Measurements from ENCODE around the gene ARFIP1. TPM values are rescaled to one million over a fixed set of nuclear protein-coding genes. Genes with fewer than 3 reads are reported as not detected.

Gene ARFIP1
- total RNA-seq, 1 experiment from 2014 or later: 32.7 TPM

DNA sequence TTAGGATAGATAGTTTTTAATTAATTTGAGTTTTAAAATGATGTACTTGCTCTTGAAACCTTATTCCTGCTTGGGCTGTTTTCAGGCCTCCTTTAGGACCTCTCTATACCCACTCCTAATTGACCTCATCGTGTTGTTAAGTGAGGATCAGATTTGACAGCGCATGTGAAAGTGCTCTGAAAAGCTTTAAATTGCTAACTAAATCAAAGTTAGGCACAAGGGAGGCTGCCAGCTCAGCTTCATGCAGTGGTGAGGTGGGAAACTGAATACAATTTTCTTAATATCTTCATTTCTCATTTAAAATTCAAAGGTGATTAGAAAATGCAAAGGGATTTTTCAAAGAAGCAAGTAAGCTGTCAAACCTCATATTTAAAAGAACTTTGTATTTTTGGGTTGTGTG, 176.4 kb downstream of the ARFIP1 start:
- Histone ChIP-seq H3K9ac (ENCODE audit: low read length) (no peak overlapping the region), H3K4me2 (ENCODE audit: low read length) (no peak overlapping the region), H3K79me2 (ENCODE audit: insufficient read depth, low read length) (no peaks in the 10 kb centered on the region), H3K4me1 (ENCODE audit: control insufficient read depth in 1 of 2, insufficient read depth in 2 of 2, low read length in 2 of 2) (peaks cover 0 to 10% of the 10 kb centered on the region in 2 experiments; a peak in 2 of 4 replicates), H2AFZ (ENCODE audit: low read depth, low read length, poor library complexity, severe bottlenecking) (no peak overlapping the region), H3K27me3 (ENCODE audit: insufficient read depth, low read length) (no peaks in the 10 kb centered on the region), H3K36me3 (ENCODE audit: control insufficient read depth in 1 of 2, insufficient read depth in 2 of 2, low read length in 2 of 2) (no peaks in the 10 kb centered on the region), H3K4me3 (replicated peaks in 1 of 2; ENCODE audit: low read depth in 1 of 2, low read length in 2 of 2) (no peak overlapping the region), H3K9me2 (ENCODE audit: insufficient read depth) (no peaks in the 10 kb centered on the region), H3K27ac (ENCODE audit: low read depth, low read length) (no peak overlapping the region), H4K20me1 (ENCODE audit: insufficient read depth) (no peaks in the 10 kb centered on the region), H3K9me3 (ENCODE audit: control insufficient read depth in 1 of 2, insufficient read depth in 1 of 2, low read depth in 1 of 2, low read length in 2 of 2) (no peaks in the 10 kb centered on the region)
- ATAC-seq (no peak), DNase-seq (ENCODE audit: low read depth, low spot score) (no peak)
- CTCF ChIA-PET: no interaction called here
- no peak for TF ChIP-seq POLR2A (IDR thresholded peaks at IDR 0.05; ENCODE audit: borderline replicate concordance, extremely low read depth, insufficient read depth, insufficient read length)
- intact Hi-C loops (cut with micrococcal nuclease): no loop called here
- BruUV-seq (replicated peaks): no TSS peak
- RAD21 ChIA-PET (ENCODE audit: low non-redundant PET in 1 of 2, low total read pairs in 2 of 2, uncharacterized antibody in 2 of 2, unreplicated experiment in 2 of 2): no interaction called here
- POLR2A ChIA-PET: no interaction called here

- H3K9me3 ChIP-seq (ENCODE audit: control insufficient read depth in 1 of 2, insufficient read depth in 1 of 2, low read depth in 1 of 2, low read length in 2 of 2): no peaks in the 10 kb centered on the region
- no peak overlapping the region for H2AFZ ChIP-seq (ENCODE audit: low read depth, low read length, poor library complexity, severe bottlenecking)
- no peak overlapping the region for H3K9ac ChIP-seq (ENCODE audit: low read length)
- no TSS peak for BruUV-seq (replicated peaks)
- ChIA-PET RAD21 (ENCODE audit: low non-redundant PET in 1 of 2, low total read pairs in 2 of 2, uncharacterized antibody in 2 of 2, unreplicated experiment in 2 of 2) (no interaction called here), POLR2A (no interaction called here), CTCF (no interaction called here)
- H3K79me2 ChIP-seq (ENCODE audit: insufficient read depth, low read length): no peaks in the 10 kb centered on the region
- H3K4me3 ChIP-seq (replicated peaks in 1 of 2; ENCODE audit: low read depth in 1 of 2, low read length in 2 of 2): no peak overlapping the region
- H3K27ac ChIP-seq (ENCODE audit: low read depth, low read length): no peak overlapping the region
- H3K9me2 ChIP-seq (ENCODE audit: insufficient read depth): no peaks in the 10 kb centered on the region
- intact Hi-C loops (cut with micrococcal nuclease): no loop called here
- H3K4me1 ChIP-seq (ENCODE audit: control insufficient read depth in 1 of 2, insufficient read depth in 2 of 2, low read length in 2 of 2): peaks cover 0 to 10% of the 10 kb centered on the region in 2 experiments; a peak in 2 of 4 replicates
- ATAC-seq (no peak), DNase-seq (ENCODE audit: low read depth, low spot score) (no peak)
- TF ChIP-seq POLR2AphosphoS5 (IDR thresholded peaks at IDR 0.05; ENCODE audit: low read depth, low read length): no peak
- H4K20me1 ChIP-seq (ENCODE audit: insufficient read depth): no peaks in the 10 kb centered on the region
- H3K36me3 ChIP-seq (ENCODE audit: control insufficient read depth in 1 of 2, insufficient read depth in 2 of 2, low read length in 2 of 2): no peaks in the 10 kb centered on the region
- H3K27me3 ChIP-seq (ENCODE audit: insufficient read depth, low read length): no peaks in the 10 kb centered on the region
- no peak overlapping the region for H3K4me2 ChIP-seq (ENCODE audit: low read length)
Observed at GRCh38 chr4:152956650-152957436, 177.1 kb downstream of the ARFIP1 start.
